ENCODE measurements around the gene STK10.

Gene STK10

DNA sequence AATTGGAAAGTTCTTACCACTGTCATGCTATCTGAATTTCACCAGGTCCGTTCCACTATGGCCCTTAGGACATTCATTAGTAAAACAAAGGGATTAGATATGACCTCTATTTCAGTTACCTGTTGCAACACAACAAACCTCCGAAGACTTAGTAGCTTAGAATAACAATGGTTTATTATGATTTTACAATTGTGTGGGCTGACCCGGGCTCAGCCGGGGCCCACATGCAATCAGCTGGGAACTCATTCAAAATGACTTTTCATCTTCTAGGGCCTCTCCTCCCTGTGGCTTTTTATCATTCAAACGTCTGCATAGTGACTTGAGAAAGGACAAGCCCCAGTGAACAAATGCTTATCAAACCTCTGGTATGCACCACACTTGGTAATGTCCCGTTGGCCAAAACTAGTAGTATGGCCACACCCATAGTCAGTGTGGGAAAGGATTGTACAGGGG is 179.3 kb downstream of the STK10 start:
- Histone ChIP-seq H3K4me2 (ENCODE audit: insufficient read depth, low read length) (no peak overlapping the region), H3K9ac (ENCODE audit: low read depth, low read length) (no peak overlapping the region), H3K9me3 (ENCODE audit: insufficient read depth, low read length, severe bottlenecking) (no peaks in the 10 kb centered on the region), H3K27ac (ENCODE audit: low read length) (no peak overlapping the region), H4K20me1 (ENCODE audit: insufficient read depth, low read length) (peaks cover 12% of the 10 kb centered on the region; the same call in 1 of the 2 replicates), H2AFZ (ENCODE audit: low read depth, low read length) (no peak overlapping the region), H3K27me3 (ENCODE audit: insufficient read depth, low read length, poor library complexity) (no peaks in the 10 kb centered on the region), H3K79me2 (ENCODE audit: insufficient read depth, low read length) (peaks cover 34% of the 10 kb centered on the region), H3K4me1 (ENCODE audit: insufficient read depth, low read length) (peaks cover 25% of the 10 kb centered on the region), H3K4me3 (ENCODE audit: low read depth in 1 of 2, low read length in 2 of 2) (no peak overlapping the region), H3K36me3 (ENCODE audit: insufficient read depth, low read length) (no peaks in the 10 kb centered on the region)
- TF ChIP-seq, protein P1, sequence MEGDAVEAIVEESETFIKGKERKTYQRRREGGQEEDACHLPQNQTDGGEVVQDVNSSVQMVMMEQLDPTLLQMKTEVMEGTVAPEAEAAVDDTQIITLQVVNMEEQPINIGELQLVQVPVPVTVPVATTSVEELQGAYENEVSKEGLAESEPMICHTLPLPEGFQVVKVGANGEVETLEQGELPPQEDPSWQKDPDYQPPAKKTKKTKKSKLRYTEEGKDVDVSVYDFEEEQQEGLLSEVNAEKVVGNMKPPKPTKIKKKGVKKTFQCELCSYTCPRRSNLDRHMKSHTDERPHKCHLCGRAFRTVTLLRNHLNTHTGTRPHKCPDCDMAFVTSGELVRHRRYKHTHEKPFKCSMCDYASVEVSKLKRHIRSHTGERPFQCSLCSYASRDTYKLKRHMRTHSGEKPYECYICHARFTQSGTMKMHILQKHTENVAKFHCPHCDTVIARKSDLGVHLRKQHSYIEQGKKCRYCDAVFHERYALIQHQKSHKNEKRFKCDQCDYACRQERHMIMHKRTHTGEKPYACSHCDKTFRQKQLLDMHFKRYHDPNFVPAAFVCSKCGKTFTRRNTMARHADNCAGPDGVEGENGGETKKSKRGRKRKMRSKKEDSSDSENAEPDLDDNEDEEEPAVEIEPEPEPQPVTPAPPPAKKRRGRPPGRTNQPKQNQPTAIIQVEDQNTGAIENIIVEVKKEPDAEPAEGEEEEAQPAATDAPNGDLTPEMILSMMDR (IDR thresholded peaks at IDR 0.05; ENCODE audit: borderline replicate concordance, extremely low read depth, low read length, poor library complexity, severe bottlenecking), result no peak
- no peak for TF ChIP-seq EZH2 (IDR thresholded peaks at IDR 0.05; ENCODE audit: borderline replicate concordance, low read depth, low read length, severe bottlenecking)
- DNase-seq (no peak), ATAC-seq (ENCODE audit: insufficient read depth, low read depth) (no peak)

DNA sequence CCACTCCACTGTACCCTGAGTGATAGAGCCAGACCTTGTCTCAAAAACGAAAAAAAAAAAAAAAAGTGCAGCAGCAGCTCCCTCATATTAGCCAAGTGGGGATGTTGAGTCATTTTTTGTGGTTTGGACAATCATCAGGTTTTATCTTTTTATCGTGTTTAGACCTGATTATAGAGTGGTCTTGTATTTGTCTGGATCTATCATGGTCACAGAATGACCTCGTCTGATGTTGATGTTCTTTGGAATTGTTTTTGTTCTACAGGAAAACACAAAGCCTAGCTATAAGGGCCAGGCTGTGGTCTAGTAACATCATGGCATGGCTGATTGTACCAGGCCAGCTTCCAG is 179.9 kb downstream of the STK10 start:
- H3K9me3 ChIP-seq (ENCODE audit: insufficient read depth, low read length, severe bottlenecking), result no peaks in the 10 kb centered on the region
- ATAC-seq (ENCODE audit: insufficient read depth, low read depth) (no peak), DNase-seq (no peak)
- H3K4me2 ChIP-seq (ENCODE audit: insufficient read depth, low read length), result peak overlapping the region; percentile 67
- no peaks in the 10 kb centered on the region for H3K27me3 ChIP-seq (ENCODE audit: insufficient read depth, low read length, poor library complexity)
- no peaks in the 10 kb centered on the region for H3K36me3 ChIP-seq (ENCODE audit: insufficient read depth, low read length)
- H3K79me2 ChIP-seq (ENCODE audit: insufficient read depth, low read length), result peaks cover 40% of the 10 kb centered on the region
- H3K27ac ChIP-seq (ENCODE audit: low read length), result no peak overlapping the region
- no peak overlapping the region for H3K9ac ChIP-seq (ENCODE audit: low read depth, low read length)
- H3K4me1 ChIP-seq (ENCODE audit: insufficient read depth, low read length), result peaks cover 25% of the 10 kb centered on the region
- H2AFZ ChIP-seq (ENCODE audit: low read depth, low read length), result no peak overlapping the region
- no peak overlapping the region for H3K4me3 ChIP-seq (ENCODE audit: low read depth in 1 of 2, low read length in 2 of 2)
- no peak for TF ChIP-seq EZH2 (IDR thresholded peaks at IDR 0.05; ENCODE audit: borderline replicate concordance, low read depth, low read length, severe bottlenecking)
- TF ChIP-seq, protein P1 (IDR thresholded peaks at IDR 0.05; ENCODE audit: borderline replicate concordance, extremely low read depth, low read length, poor library complexity, severe bottlenecking), result no peak
- H4K20me1 ChIP-seq (ENCODE audit: insufficient read depth, low read length), result peaks cover 16% of the 10 kb centered on the region; the same call in 1 of the 2 replicates

DNA sequence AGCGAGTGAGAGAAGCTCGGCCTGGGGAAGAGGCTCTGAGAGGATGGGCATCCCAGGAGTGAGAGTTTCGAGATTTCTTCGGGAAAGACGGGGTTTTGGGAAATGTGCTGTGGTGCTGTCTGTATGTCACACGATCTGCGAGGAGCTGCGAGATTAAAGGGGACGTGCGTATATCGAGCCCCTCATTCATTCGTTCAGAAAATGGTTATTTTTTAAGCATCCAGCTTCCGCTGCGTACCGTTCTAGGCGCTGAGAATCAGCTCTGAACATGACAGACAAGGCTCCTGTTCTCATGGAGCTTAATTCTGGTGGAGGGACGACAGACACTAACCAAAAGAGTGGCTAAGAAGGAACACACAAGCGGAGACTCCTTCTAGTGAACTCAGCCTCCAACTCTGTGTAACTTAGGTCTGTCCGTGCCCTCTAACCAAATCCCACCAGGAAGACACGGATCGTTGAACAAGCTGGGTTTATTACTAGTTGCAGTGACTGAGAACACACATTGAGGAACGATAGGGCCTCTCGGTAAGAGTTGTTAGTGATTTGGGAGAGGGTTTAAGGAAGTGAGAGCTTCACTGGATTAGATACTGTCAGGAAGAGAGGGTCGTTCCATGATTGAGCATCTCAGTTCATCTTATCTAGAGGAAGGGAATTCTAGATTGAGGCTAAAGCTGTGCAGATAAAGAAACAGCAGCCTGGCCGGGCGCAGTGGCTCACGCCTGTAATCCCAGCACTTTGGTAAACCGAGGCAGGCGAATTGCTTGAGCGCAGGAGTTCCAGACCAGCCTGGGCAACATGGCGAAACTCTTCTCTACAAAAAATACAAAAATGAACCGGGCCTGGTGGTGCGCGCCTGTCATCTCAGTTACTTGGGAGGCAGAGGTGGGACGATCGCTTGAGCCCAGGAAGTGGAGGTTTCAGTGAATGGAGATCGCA is 180.6 kb downstream of the STK10 start:
- H3K4me2 ChIP-seq (ENCODE audit: insufficient read depth, low read length), result peak overlapping the region; percentile 67
- no peak for DNase-seq
- no peaks in the 10 kb centered on the region for H3K9me3 ChIP-seq (ENCODE audit: insufficient read depth, low read length, severe bottlenecking)
- H3K36me3 ChIP-seq (ENCODE audit: insufficient read depth, low read length), result no peaks in the 10 kb centered on the region
- peaks cover 47% of the 10 kb centered on the region for H3K79me2 ChIP-seq (ENCODE audit: insufficient read depth, low read length)
- H3K9ac ChIP-seq (ENCODE audit: low read depth, low read length), result peak overlapping the region; percentile 64
- TF ChIP-seq EZH2 (IDR thresholded peaks at IDR 0.05; ENCODE audit: borderline replicate concordance, low read depth, low read length, severe bottlenecking), result no peak
- TF ChIP-seq, protein P1 (IDR thresholded peaks at IDR 0.05; ENCODE audit: borderline replicate concordance, extremely low read depth, low read length, poor library complexity, severe bottlenecking), result no peak
- no peaks in the 10 kb centered on the region for H3K27me3 ChIP-seq (ENCODE audit: insufficient read depth, low read length, poor library complexity)
- H2AFZ ChIP-seq (ENCODE audit: low read depth, low read length), result peak overlapping the region; percentile 96
- H3K4me3 ChIP-seq (ENCODE audit: low read depth in 1 of 2, low read length in 2 of 2), result peak overlapping the region; percentile 80 to 86
- peak overlapping the region; percentile 89 for H3K27ac ChIP-seq (ENCODE audit: low read length)
- H3K4me1 ChIP-seq (ENCODE audit: insufficient read depth, low read length), result peaks cover 25% of the 10 kb centered on the region
- ATAC-seq (ENCODE audit: insufficient read depth, low read depth), result no peak; the same call in 1 of the 3 replicates
- peaks cover 20% of the 10 kb centered on the region; the same call in 1 of the 2 replicates for H4K20me1 ChIP-seq (ENCODE audit: insufficient read depth, low read length)
